Thymus (tissue), 11 donors: ENCODE measurements around the gene GUK1. TPM values are rescaled to one million over a fixed set of nuclear protein-coding genes. Genes with fewer than 3 reads are reported as not detected.
"Not testable (repeated sequence)": the region's sequence is repeated elsewhere in the genome, so short reads cannot be mapped to it uniquely, and the experiment has no call there.

Experiments
- DNase-seq, 9 donors: peaks; one replicate each; pipeline ENCODE4 v3.0.0-alpha.2; 2013; ENCODE audit warnings: low spot score in 9 of 9, low read depth in 6 of 9, missing footprints in 1 of 9
- H3K27ac ChIP-seq, 2 donors: one replicate each; pipeline ENCODE4 v1.5.1; 2013; ENCODE audit warnings: control low read depth in 1 of 2, low read depth in 1 of 2, low read length in 1 of 2, mild to moderate bottlenecking in 1 of 2, moderate library complexity in 1 of 2
- H3K27me3 ChIP-seq, 2 donors: one replicate each; pipeline ENCODE4 v1.5.1; 2013; ENCODE audit warnings: low read length in 1 of 2; ENCODE audit not compliant: control insufficient read depth in 2 of 2, insufficient read depth in 1 of 2
- H3K36me3 ChIP-seq, 2 donors: one replicate each; pipeline ENCODE4 v1.5.1; 2013; ENCODE audit warnings: low read length in 1 of 2, mild to moderate bottlenecking in 1 of 2, moderate library complexity in 1 of 2; ENCODE audit not compliant: control insufficient read depth in 2 of 2, insufficient read depth in 2 of 2
- H3K4me1 ChIP-seq, 2 donors: one replicate each; pipeline ENCODE4 v1.5.1; 2013; ENCODE audit warnings: low read length in 2 of 2; ENCODE audit not compliant: control insufficient read depth in 2 of 2, insufficient read depth in 2 of 2
- H3K4me3 ChIP-seq, 2 donors: one replicate each; pipeline ENCODE4 v1.5.1; 2013; ENCODE audit warnings: low read length in 2 of 2, control low read depth in 1 of 2, mild to moderate bottlenecking in 1 of 2
- H3K9me3 ChIP-seq, 2 donors: one replicate each; pipeline ENCODE4 v1.5.1; 2013; ENCODE audit warnings: low read length in 1 of 2, mild to moderate bottlenecking in 1 of 2; ENCODE audit not compliant: control insufficient read depth in 2 of 2, insufficient read depth in 1 of 2
- WGBS: extraction: QIAGEN DNeasy Blood & Tissue Kit; methylation state at CpG from one replicate; pipeline ENCODE4 v1.1.7; 2013; 5-methylcytosine and 5-hydroxymethylcytosine counted together
- polyA plus RNA-seq: library from polyadenylated mRNA; stranded (reverse); fragments of 200-250 nt; gene quantifications from one replicate; pipeline ENCODE4 v1.2.3, GENCODE V29; 2013
- total RNA-seq: library from RNA; stranded (reverse); fragments of 120-200 nt; gene quantifications from one replicate; pipeline ENCODE4 v1.2.4, GENCODE V29; 2013
- donor health status: healthy.

Gene GUK1
- total and polyA plus RNA-seq, 2 donors = 313 to 370 TPM

DNA sequence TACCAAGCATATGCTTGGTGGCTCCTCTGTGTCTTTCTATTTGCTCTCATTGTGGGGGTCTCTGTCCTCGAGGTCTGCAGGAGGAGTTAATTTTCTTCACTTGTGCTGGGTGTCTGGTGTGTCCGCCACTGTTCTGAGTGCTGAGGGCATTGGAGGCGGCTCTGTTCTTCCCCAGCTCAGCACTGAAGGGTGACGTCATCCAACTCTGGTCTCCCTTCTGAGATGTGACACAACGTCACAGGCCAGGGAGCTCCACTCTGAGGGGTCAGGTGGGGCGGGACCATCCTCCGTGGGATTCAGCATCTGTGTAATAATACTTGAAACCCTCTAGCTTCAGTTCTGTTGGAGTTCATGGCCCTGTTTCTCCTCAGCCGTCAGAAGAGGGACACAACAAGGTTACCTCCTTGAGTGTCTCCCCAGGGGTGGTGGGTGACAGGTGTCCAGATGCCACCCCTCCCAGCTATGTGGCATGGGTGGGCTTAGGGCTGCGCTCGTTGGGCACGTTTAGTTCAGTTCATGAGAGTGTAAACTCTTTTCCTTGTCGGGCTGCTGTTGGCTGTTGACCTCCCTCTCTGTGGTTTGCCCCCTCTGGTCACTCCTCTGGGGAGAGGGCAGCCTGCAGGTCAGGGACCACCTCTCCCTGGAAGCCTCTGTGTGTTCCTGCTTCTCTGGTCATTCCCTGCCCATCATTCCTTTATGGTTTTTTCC, 28.6 kb downstream of the GUK1 start:
- H3K4me3 ChIP-seq = no peak overlapping the region
- H3K27ac ChIP-seq = no peak overlapping the region
- H3K36me3 ChIP-seq = peaks cover 4 to 5% of the 10 kb centered on the region in 2 donors
- H3K27me3 ChIP-seq = no peaks in the 10 kb centered on the region
- no peak for DNase-seq
- WGBS = 96% methylated on average over 12 of the region's 12 CpGs
- peaks cover 0 to 19% of the 10 kb centered on the region in 2 donors for H3K4me1 ChIP-seq
- H3K9me3 ChIP-seq = no peaks in the 10 kb centered on the region

DNA sequence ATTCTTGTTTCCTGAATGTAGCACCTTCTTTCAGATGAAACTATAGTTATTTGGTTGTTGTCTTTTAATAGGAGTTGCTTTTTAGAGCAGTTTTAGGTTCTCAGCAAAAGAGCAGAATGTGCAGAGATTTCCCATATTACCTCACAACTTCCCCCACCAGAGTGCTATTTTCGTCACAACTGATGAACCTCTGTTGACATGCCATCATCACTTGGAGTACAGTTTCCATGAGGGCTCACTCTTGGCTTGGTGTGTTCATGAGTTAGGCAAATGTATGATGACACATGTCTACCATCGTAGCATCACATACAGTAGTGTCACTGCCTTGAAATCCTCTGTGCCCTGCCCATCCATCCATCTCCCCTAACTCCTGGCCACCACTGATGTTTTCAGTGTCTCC, 29.3 kb downstream of the GUK1 start:
- no peaks in the 10 kb centered on the region for H3K27me3 ChIP-seq
- H3K36me3 ChIP-seq = peaks cover 4 to 5% of the 10 kb centered on the region in 2 donors
- H3K4me1 ChIP-seq = peaks cover 0 to 15% of the 10 kb centered on the region in 2 donors
- DNase-seq = no peak
- no peak overlapping the region for H3K4me3 ChIP-seq
- WGBS = 97% methylated on average over 2 of the region's 2 CpGs
- H3K9me3 ChIP-seq = peaks cover 0 to under 1% of the 10 kb centered on the region in 2 donors
- no peak overlapping the region for H3K27ac ChIP-seq

DNA sequence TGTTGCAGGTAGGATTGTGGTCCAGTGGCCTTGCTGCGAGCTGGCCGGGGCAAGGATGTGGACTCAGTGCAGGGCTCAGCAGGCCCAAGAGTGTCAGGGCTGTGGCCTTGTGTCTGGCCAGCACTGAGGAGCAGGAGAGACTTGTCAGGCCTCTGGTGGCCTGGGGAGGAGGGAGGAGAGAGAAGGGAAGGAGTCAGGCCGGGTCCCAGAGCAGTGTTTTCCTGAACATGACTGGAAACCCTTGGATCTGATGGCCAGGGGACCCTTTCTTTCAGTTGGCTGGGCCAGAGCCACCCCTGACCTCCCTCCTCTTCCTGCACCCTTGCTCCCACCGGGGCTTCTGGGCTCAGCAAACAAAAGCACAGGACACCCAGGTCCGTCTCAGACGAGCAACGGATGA, 30.6 kb downstream of the GUK1 start:
- Histone ChIP-seq H3K4me3 (no peak overlapping the region), H3K27me3 (no peaks in the 10 kb centered on the region), H3K36me3 (peaks cover 11 to 15% of the 10 kb centered on the region in 2 donors), H3K27ac (no peak overlapping the region), H3K4me1 (peaks cover 0 to 6% of the 10 kb centered on the region in 2 donors), H3K9me3 (peaks cover 0 to 6% of the 10 kb centered on the region in 2 donors)
- 94% methylated on average over 7 of the region's 7 CpGs for WGBS
- no peak for DNase-seq

DNA sequence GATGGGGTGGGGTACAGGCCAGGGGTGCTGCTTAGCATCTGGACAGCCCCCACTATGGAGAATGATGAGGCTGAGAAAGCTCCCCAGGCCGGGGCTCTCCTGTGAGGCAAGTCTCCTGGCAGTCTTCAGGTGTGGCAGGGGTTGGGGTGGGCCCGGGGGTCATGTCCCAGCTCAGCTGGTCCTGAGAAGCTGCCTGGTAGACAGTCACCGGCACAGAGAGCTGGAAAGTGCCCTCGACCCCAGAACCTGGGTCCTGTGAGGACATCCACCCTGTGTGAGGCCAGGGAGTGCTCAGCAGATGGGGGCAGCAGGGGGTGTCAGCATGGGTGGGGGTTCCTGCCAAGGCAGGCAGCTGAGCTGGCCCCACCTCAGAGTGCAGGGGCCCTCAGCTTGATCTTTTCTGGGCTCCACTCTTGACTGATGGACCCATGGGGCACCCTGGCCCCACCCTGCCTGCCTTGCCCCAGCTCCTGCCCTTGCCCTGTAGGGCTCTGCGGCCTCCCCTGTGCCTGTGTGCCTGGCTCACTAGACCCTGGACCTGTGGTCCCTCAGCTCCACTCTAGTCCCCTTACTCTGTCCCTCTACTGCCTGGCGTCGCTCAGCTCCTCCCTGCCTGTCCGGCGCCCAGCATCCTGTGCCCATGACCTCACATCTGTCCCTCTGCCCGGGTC, 31.3 kb downstream of the GUK1 start:
- Histone ChIP-seq H3K27me3 (no peaks in the 10 kb centered on the region), H3K9me3 (peaks cover 0 to 6% of the 10 kb centered on the region in 2 donors), H3K27ac (no peak overlapping the region), H3K4me1 (peaks cover 0 to 4% of the 10 kb centered on the region in 2 donors), H3K4me3 (no peak overlapping the region), H3K36me3 (peaks cover 11 to 18% of the 10 kb centered on the region in 2 donors)
- DNase-seq = no peak
- 91% methylated on average over 10 of the region's 10 CpGs for WGBS

DNA sequence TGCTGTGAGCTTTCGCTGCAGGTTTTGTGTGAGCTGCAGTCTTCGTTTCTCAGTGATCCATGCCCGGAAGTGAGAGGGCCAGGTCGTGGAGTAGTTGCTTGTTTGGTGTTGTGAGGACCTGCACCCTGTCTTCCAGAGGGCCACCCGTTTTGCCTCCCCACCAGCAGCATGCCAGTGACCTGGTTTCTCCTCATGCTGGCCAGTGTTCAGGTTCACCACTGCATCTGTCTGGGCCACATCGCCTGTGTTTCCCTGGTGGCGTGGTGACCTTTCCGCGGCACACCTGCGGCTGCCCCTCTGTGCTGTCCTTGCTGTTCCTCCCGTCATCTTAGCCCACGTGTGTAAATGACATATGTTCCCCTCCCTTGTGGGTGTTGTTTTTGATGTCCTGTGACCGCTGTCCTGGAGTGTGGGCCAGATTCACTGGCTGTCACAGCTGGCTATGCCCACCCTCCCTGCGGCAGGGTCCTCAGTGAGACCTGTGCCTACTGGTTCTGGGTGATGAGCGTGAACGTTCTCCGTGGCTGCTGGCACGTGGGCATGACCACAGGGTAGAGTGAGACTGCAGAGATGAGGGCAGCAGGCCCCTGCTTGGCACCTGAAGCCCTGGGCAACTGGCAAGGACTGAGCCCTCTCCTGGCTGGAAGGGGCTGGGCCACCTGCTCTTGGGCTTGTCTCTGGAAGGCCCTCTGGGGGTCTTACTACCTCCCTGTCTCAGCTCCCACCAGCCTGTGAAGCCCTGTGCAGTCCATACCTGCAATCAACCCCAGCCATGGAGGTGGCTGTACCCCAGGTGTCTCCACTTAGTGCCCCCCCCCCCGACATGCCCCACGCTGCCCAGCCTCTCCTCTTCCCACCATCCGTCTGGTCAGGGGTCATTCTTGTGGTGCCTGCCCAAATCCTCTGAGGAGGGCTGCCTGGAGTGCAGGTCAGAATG, 32.8 kb downstream of the GUK1 start:
- 96% methylated on average over 21 of the region's 21 CpGs for WGBS
- no peaks in the 10 kb centered on the region for H3K27me3 ChIP-seq
- peaks cover 10 to 18% of the 10 kb centered on the region in 2 donors for H3K36me3 ChIP-seq
- H3K27ac ChIP-seq = no peak overlapping the region
- H3K4me3 ChIP-seq = no peak overlapping the region
- DNase-seq = no peak
- H3K9me3 ChIP-seq = peaks cover 0 to 6% of the 10 kb centered on the region in 2 donors
- no peaks in the 10 kb centered on the region for H3K4me1 ChIP-seq

DNA sequence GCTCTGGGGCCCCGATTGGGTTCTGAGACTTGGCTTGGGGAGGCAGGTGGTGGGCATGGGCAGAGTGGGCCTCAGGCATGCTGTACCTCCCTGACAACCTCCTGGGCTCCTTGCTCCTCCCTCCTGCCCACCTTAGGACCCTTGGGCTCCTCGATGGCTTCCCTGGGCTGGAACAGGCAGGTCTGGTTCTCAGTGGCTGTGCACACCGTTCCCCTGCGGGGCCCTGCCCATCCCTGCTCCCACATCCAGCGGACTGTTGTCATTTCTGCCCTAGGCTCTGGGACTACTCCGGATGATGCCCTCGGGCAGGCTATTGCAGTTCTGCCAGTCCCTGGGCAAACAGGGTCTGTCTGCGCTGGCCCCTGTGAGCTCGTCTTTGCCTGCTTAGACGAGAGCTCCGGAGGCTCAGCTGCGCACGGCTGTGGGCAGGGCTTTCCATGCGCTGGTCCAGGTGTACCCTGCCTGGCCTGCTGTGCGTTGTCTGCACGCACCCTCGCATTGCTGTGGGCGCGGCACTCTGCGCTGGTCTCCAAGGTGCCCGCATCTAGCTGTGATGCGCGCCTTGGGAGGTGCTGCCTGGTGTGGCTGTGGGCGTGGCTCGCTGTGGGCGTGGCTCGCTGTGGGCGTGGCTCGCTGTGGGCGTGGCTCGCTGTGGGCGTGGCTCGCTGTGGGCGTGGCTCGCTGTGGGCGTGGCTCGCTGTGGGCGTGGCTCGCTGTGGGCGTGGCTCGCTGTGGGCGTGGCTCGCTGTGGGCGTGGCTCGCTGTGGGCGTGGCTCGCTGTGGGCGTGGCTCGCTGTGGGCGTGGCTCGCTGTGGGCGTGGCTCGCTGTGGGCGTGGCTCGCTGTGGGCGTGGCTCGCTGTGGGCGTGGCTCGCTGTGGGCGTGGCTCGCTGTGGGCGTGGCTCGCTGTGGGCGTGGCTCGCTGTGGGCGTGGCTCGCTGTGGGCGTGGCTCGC, 33.7 kb downstream of the GUK1 start:
- WGBS = 80% methylated on average over 36 of the region's 69 CpGs
- not testable (repeated sequence) for H3K27me3 ChIP-seq, H3K27ac ChIP-seq, H3K4me3 ChIP-seq, H3K4me1 ChIP-seq, H3K9me3 ChIP-seq, DNase-seq
- peaks cover 6 to 14% of the 10 kb centered on the region in 2 donors for H3K36me3 ChIP-seq

DNA sequence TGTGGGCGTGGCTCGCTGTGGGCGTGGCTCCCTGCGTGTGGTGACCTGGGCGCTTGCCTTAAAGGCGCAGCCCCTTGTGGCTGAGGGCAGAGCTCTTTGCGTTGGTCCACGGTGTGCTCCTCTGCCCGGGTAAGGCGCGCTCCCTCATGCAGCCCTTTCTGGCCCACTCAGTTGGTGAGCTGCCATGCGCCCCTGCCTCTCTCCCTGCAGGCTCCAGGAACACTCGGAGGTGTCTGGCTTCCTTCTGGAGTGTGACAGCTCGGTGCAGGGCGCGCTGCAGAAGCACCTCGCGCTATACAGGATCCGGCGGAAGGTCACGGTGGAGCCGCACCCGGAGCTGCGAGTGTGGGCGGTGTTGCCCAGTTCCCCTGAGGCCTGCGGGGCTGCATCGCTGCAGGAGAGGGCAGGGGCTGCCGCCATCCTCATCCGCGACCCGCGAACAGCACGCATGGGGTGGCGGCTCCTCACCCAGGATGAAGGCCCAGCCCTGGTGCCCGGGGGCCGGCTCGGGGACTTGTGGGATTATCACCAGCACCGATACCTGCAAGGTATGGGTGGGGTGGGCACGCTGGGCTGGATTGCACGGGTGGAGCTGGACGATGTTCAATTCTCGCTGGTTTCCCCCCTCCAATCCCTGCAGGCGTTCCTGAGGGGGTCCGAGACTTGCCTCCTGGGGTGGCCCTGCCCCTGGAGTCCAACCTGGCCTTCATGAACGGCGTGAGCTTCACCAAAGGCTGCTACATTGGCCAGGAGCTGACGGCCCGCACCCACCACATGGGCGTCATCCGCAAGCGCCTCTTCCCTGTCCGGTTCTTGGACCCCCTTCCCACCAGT, 34.6 kb downstream of the GUK1 start:
- Histone ChIP-seq H3K36me3 (peaks cover 6 to 14% of the 10 kb centered on the region in 2 donors), H3K4me1 (no peaks in the 10 kb centered on the region), H3K9me3 (peaks cover 0 to 6% of the 10 kb centered on the region in 2 donors), H3K27me3 (no peaks in the 10 kb centered on the region), H3K27ac (no peak overlapping the region), H3K4me3 (no peak overlapping the region)
- 96% methylated on average over 52 of the region's 52 CpGs for WGBS
- no peak for DNase-seq
